HG02763 (cell line): ENCODE data around the gene AHNAK2.

Source experiments
- ATAC-seq: cut with Tn5 transposase; IDR thresholded peaks from one replicate; pipeline ENCODE4 v1.9.1; 2021; ENCODE audit warnings: mild to moderate bottlenecking, moderate library complexity; ENCODE audit not compliant: unreplicated experiment

AHNAK2 gene

DNA sequence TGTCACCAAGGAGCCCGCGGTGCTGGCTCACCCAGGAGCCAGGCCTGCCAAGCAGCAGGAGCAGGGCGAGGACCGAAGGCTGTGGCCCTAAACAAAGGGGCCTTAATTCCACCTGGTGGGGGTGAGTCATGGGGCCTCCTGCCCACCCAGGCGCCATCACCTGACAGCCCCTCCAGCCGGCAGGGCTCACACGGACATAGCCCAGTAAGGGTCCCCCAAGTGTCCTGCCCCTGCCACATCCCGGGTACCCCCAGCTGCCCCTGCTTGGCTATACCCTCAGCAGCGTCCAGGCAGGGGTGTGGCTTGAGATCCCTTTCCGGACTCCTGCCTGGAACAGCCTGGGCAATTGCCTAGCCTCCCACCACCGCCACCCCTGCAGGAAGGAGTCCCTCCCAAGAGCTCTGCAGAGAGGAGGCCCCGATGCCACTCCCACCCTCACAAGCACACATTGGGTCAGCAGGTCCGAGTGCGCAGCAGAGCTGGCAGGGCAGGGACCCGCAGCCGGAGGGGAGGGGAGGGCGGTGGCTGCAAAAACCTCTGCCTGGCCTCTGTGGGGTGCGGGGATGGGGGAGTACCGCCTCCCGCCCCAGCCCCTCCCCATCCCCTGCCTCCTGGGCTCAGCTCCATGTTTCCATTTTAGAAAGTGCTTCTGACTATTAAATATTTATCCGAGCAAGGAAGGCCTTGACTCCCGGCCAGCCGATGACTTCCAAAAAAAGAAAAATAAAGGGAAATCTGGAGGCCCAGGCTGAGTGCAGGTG lies 4.6 kb downstream of the AHNAK2 start:
- ATAC-seq, result no peak

DNA sequence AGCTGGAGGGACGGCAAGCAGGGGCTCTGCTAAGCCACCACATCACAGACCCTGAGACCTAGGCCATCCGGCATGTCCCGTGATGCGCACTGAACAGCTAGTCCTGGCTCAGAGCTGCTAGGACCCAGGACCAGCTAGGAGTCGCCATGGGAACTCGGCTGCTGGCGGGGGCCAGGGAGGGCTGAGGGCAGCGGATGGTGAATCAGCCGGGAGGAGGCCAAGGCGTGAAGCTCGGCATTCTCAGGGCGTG lies 5.1 kb downstream of the AHNAK2 start:
- ATAC-seq, result no peak

DNA sequence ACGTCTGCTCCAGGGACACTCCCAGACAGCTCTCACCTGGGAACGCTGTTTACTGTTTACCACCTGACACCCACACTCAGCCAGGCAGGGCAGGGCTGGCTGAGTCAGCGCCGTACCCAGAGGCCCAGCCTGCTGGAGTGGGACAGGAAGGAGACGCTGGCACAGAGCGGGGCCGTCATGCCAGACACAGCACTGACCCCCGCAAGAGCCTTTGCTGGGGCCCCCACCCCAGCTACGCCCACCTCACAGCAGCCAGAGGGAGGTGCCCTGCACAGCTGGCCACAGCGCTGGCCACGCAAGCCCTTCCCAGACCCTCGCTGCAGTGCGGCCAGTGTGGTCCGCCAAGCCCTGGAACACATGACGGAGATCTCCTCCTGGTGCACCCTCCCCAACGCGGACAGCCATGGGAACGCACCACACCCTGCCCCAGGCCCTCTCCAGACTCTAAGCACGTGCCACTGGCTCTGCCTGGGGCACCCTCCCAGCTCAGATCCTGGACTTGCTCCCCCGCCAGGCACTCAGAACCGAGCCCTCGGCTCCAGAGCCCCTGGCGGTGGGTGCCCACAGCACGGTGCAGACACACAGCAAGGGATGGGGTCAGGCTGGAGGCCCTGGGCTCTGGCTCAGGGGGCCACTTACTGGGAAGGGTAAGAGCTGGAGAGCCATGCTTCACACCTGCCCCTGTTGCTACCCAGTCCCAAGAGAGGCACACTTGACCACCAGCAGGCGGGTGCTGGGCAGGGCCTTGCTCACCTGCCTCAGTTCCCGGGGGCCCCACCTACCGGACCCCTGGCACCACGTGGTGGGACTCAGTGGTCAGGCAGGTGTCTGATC lies 5.7 kb downstream of the AHNAK2 start:
- no peak for ATAC-seq

- no peak for ATAC-seq
These were observed 6.5 kb downstream of the AHNAK2 start for GRCh38 chr14:104971447-104972240.

GRCh38 chr14:104970231-104971068 lies 7.7 kb downstream of the AHNAK2 start:
- ATAC-seq, result no peak

DNA sequence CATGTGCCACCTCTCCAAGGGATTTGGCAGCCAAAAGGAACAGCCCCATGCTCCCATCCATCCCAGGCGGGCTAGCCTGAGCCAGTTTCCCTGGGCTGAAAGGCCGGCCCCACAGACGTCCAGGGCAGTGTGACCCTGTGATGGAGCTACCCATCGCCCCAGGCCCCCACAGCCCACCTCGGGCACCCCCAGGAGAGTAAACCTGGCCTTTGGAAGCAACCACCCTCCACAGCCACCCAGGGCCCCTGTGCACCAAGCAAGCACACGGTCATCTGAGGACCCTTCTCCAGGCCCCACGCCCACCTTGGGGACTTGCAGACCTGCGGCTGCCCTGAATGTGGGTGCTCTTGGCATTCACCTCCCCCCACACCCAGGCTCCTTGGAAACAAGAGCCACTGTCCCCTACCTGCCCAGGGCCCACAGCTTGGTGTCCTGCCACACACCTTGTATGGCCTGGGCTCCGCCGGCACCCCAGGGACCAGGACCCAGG lies 8.4 kb downstream of the AHNAK2 start:
- no peak for ATAC-seq

GRCh38 chr14:104968541-104969401 lies 9.4 kb downstream of the AHNAK2 start:
- no peak for ATAC-seq

DNA sequence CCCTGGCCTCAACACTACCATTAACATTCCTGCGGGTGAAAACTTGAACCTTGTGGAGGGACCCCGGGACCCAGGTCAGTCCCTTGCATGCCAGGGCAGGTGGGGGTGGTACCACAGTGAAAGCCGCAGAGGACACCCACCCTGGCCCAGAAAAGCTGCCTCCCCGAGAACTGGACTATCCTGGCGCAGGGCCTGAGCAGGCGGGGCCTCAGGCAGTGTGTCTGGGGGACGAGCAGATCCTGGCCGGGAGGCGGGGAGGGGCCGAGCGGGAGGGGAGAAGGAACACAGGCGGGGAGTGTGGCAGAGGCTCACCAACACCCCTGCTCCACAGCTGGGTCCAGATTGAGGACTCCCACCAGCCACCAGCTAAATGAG lies 10.0 kb downstream of the AHNAK2 start:
- no peak for ATAC-seq

DNA sequence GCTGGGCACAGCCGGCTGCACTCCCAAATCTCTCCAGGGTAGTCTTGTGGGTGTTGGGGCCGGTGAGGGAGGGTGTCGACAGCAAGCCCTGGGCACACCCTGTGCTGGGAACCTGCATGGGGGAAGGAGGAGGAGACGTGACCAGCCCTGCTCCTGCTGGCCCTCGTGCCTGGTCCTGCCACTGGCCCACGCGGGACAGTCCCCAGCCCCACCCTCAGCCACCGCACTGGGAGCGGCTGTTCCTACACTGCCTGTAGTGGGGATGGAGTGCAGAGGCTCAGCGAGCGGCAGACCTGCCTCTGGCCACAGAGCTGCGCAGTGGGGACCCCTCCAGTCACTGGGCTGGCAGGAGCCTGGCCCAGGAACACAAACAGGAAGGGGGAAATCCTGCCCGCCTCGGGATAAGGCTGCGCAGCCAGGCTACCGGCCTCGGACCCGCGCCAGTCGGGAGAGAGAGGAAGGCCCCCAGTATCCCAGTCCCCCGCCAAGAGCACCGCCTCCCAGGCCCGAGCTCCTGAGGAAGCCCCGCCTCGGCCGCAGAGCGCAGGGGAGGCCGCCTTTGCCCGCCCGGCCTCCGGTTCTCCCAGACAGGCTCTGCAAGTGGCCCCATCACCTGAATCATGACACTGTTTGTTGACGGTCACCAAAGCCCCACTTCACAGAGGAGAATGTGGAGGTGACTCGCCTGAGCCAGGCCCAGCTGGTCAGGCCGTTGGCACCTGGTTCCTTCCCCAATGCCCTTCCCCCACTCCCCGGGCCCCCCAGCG lies 10.6 kb downstream of the AHNAK2 start:
- no peak for ATAC-seq

GRCh38 chr14:104966981-104967385 lies 11.2 kb downstream of the AHNAK2 start:
- no peak for ATAC-seq

GRCh38 chr14:104966261-104966865 lies 11.8 kb downstream of the AHNAK2 start:
- ATAC-seq, result no peak

- no peak for ATAC-seq
These were observed 12.5 kb downstream of the AHNAK2 start for GRCh38 chr14:104965561-104966231.

DNA sequence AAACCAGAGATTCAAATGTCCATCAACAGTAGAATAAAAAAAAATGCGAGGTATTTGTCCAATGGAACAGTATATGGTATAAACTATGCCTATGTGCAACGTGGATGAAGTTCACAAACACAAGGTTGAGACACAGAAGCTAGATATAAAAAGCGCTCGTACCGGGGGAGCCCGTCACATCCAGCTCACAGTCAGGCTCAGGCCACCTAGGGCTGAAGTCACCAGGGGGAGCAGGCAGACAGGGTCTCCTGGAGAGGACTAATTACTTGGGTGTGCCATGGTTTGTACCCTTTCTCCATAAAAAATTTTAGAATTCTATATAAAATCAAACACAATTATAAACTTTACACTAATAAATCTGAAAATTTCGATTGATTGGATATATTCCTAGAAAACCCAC lies 13.6 kb downstream of the AHNAK2 start:
- ATAC-seq, result no peak

DNA sequence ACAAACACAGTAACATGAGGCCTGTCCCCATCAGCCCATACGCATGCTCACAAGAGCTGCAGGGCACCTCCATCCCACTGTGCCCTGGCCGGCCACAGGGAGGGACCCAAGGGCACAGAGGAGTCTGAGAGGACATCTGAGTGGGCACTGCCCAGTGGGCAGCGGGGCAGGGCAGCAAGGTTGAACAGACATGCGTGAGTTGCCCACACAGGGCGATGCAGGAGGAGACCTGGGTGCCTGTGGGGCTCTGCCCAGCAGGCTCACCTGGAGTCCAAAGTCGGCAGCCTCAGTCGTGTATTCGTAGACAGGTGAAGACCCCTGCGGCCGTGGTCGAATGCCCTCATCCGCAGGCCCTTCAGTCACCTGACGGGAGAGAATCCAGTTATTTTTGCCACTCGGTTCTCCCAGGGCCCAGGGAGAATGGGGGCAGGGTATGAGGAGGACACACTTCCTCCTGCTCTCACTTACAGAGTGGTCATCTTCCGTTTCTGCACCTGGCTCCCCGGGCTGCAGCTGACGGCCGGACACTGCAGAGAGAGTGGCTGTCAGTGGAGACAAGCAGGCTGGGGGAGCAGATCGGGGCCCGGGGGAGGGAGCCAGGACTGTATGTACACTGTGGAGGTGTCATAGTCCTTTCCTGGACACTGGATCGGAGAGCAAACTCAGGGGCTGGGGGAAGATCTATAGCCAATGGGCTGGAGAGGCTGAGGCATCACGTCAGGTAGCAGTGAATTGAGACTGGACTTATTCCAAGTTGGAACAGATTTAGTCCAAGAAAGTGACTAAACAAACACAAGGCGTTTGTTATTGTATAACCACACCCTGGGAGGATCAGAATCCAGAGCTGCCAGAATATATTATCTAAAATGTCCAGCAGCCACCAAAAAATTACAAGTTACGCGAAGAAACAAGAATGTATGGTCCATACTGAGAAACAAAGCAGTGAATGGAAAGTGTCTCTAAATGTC lies 20.7 kb downstream of the AHNAK2 start:
- no peak for ATAC-seq

GRCh38 chr14:104956290-104956890 lies 21.8 kb downstream of the AHNAK2 start:
- no peak for ATAC-seq

DNA sequence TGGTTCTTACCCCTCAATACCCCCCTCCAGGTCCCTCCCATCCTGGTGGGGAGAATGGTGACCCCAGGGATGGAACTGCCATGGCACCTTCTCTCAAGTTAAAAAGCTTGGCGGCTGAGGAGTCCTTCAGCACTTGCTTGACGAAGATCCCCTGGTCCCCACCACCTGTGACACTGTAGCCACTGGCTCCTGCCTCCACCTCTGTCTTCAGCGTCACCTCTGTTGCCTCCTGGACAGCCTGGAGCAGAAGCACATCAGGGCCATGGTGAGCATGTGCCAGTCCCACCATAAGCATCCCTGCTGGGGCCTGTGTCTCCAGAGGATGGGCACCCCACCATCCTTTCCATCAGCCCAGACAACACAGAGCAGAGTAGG lies 22.8 kb downstream of the AHNAK2 start:
- no peak for ATAC-seq
